HG03095 (cell line): ENCODE results near the gene PGS1.

ENCODE experiments used
- ATAC-seq: cut with Tn5 transposase; IDR thresholded peaks from one replicate; pipeline ENCODE4 v1.9.1; 2021; ENCODE audit warnings: moderate library complexity; ENCODE audit not compliant: unreplicated experiment

Gene PGS1

DNA sequence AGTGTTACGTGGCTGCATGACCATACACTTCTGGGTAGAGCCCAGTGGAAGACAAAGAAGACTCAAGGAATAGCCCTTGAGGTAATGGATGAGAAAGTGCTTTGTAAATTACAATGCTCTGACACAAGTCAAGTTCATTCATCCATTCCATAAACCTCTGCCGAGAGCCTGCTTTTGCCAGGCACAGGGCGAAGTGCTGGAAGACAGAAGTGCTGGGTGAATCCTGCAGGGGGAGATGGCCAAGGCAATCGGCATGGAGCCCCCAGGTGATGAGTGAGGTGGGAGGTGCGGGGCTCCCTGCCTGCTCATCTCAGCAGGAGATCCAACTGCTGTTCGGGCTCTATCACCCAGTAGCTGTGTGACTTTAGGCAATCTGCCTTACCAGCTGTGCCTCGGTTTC is 15.8 kb upstream of the PGS1 start:
- no peak for ATAC-seq

- ATAC-seq, result no peak
Observed at GRCh38 chr17:78364436-78365281, 13.8 kb upstream of the PGS1 start.

- no peak for ATAC-seq
Observed at GRCh38 chr17:78365561-78366108, 12.8 kb upstream of the PGS1 start.

DNA sequence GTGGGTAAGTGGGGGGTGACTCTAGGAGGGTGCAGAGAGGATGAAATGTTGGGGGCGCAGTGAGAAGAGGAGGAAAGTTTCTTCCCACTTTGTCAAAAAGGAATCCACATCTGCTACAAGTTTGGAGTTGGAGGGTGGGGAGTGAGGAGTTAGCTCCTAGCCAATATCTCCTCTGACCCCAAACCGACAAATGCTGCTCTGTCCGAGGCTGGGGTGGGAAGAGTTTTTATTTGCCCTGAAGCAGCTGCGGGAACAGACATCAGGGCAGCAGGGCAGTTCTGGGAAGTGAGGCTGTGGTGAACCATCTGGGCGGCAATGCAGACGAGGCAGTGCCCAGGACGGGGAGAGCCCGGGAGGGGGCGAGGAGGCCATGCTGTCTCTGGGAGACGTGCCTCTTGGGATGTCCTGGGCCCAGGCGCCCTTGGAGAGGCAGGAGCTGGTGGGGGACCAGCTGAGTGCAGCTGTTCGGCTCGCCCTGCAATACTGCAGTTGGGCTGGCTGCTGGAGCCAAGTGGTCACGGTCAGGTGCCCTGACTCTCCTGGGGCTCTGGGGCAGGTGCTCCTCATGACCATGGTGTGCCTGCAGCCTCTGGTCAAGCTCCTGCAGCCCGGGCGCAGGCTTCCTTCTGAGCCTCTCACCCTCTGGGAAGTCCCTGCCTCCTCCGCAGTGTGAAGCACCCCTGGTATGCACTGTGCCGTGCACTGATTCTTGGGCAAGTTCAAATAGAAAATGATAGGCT is 12.2 kb upstream of the PGS1 start:
- ATAC-seq, result no peak

DNA sequence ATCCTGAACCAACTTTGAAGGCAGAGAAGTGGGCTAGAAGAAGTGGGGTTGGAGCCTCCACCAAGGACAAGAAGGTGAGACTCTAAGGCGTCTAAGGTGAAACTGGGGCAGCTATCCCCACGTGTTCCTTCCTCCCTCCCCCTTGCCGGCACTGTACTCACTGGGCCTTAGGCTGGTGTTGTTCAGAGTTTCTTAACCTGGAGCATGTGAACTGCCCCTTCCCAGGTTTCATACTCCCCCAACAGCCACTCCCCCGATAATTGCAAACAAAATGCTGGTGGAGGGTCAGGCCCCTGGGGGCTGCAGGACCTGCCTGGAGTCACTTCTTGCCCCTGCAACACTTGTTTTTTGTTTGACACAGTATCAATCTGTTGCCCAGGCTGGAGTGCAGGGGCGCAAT is 11.3 kb upstream of the PGS1 start:
- no peak for ATAC-seq

- no peak for ATAC-seq
Observed at GRCh38 chr17:78368348-78368747, 10.1 kb upstream of the PGS1 start.

- no peak for ATAC-seq
Observed at GRCh38 chr17:78368854-78369495, 9.5 kb upstream of the PGS1 start.

DNA sequence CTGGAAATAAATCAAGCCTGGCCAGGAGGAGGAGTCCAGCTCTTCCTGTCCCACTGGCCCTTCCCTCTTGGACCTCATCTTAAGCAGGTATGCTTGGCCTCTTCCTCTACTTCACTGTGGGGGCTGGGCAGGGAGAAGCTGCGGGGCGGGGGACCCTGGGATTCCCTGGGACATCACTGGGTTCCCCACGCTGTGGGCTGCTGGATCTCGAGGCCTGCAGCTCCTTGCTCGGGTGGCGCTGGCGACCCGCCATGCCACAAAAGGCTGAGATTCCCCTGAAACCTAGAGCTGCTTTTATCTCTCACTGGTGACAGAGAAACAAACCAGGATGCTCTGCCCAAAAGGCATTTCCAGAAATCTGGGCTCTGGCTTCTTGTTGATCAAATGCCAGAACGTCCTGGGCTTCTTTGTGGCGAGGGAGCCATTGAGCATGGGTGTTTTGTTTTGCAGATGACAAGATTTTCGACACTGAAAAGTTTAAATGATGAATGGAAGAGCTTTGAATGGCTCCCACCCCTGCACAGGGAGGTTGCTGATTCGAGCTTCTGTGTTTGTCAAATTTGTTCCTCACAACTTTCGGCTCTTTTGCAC is 8.6 kb upstream of the PGS1 start:
- ATAC-seq, result no peak

GRCh38 chr17:78371056-78371455 is 7.4 kb upstream of the PGS1 start:
- ATAC-seq, result no peak

DNA sequence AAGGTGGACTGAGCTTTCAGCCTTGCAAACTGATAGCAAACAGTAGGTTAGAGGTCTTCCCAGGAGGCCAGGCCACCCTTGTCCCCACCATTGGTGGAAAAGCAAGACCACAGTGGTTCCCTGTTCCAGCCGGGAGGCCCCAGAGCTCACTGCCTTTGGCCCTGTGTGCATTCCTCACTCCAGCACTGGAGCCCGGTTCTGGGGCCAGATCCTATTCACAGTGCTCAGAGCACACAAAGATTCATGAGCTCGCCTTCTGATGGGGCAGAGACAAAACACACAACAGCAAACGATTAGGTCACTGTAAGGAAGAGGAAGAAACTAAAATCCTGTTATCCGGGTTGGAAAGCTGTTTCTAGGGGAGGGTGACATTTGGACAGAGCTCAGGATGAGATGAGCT is 5.6 kb upstream of the PGS1 start:
- ATAC-seq, result no peak

DNA sequence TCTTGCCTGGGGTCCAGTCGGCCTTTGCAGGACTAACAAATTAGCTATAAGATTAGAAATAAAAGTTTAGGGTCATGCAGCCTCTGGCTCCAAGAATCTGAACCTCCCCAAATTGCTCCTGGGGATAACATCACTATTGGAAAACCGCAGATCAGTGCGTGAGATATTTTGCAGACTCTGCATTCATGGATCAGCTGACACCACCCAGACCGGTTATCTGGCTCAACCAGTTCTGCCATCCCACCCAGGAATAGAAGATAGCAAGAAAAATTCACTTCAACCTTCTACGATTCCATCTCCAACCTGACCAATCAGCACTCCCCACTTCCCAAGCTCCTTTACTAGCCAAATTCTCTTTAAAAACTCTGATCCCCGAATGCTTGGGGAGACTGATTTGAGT is 4.3 kb upstream of the PGS1 start:
- no peak for ATAC-seq

DNA sequence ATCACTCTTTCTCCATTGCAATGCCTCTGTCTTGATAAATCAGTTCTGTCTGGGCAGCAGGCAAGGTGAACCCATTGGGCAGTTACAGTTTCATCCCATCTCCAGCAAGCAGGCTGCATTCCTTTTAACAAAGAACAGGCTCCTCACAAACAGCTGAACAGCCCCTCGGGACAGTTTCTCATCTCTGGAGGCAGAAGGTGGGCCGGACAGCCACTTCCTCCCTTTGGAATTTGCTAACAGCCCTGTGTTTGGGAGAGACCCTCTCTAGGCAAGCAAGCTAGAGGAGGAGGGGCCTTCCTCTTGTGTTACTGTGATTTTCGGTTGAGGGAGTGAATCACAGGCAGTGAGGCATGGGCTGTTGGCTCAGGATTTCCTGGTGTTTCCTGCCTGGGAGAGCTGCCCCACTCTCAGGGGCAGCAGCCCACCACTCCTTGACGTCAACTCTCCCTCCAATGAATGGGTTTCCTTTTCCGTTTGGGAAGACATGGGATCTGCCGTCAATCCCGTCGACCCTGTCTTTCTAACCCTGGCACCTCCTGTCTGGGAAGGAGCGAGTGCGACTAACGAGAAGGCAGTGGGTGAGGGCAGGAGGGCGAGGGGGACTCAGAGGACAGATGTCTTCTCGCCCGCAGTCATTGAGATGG is 3.7 kb upstream of the PGS1 start:
- no peak for ATAC-seq

DNA sequence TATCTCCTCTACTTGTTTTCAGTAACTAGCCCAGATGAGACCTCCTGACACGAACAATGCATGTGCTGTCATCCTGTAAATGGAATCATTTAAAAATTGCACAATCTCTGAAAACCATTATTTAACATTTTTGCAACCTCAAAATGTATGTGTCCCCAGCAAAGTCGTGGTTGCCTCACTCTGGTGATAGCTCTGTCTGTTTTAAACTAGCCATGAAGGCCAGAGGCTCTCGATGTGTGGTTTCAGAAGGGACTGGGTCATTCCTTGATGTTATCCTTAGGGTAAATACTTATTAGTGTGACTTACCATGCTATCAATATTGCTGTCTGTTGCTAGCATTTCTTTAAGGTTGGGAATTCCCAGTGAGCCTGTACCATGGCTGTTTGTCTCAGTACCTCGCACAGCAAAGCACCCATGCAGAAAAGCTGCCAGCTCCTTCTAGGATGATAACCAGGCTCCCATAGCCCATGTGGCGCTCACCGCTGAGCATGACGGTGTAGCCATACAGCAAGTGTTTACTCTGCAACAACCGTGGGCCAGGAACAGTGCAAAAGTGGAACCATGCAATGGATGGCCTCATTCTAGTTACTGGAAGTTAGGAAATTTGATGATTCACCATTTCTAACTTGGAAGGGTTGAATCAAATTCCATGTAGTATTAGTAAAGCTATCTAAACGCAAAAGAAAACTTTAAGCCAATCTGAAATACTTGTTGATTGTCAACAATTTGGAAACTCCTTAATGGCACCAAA is 2.9 kb upstream of the PGS1 start:
- no peak for ATAC-seq

- ATAC-seq, result no peak
Observed at GRCh38 chr17:78376161-78376560, 2.3 kb upstream of the PGS1 start.

DNA sequence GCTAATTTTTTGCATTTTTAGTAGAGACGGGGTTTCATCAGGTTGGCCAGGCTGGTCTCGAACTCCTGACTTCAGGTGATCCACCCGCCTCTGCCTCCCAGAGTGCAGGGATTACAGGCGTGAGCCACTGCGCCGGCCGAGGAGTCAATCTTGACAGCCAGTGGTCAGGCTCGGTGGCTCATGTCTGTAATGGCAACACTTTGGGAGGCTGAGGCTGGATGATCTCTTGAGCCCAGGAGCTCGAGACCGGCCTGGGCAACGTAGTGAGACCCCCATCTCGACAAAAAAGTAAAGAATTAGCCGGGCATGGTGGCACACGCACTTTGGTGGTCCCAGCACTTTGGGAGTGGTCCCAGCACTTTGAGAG is 608 bp upstream of the PGS1 start:
- no peak for ATAC-seq

DNA sequence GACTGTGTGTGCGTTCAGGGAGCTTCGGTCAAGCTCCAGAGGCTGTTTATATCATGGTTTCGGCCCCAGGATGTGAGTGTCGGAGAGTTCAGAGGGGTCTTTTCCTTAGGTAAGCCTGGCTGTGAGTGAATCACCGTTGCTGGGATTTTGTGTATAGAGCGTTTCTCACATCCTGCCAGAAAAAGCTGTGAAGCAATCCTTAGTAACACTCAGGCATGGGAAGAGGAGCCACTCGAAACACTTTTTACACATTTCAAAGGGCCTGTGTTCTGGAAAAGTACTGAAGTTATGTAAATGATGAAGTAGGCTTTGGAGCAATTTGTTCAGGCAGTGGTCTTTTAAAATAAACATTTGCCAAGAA is 662 bp downstream of the PGS1 start:
- ATAC-seq, result no peak

DNA sequence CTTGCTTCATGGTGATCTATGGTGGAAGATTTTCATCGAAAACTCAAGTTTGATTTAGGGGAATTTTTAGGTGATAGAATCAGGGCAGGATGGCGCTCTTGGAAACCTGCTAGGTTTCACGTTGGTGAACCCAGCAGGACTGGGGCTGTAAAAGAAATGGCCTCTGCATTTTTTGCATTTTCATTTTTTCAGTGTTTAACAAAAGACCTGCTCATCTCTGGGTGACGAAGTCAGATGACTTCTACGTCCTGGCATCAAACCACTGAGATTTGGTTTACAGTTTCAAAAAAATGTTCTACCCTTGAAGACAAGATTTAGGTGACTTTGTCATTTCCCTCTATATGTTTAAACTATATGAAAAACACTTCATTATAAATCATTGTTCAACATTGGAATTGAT is 1.9 kb downstream of the PGS1 start:
- no peak for ATAC-seq

DNA sequence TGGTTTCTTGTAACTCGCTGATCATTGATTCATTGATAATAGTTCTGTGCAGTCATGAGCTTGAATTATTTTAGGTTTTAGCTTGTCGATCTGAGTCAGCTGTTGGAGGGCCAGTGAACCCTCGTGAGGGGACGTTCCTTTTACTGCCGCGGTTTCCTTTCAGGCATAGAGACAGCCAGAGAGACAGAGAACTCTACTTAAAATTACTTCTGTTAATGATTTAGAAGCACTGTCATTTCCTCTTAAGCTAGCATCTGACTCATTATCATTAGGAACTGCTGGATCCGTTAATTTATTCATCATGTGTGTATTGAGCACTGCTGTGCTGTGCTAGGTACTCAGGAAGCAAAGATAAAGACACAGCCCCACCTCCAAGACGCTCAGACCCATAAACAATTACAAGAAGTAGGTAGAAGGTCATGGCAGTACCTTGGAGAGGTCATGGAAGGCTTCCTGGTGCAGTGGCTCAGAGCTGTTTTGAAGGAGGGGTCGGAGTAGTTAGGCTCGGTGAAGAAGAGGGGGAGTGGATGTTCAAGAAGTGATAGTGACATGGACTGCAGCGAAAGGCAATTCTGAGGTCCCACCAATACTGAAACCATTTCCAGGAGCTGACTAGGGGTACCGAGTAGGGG is 3.3 kb downstream of the PGS1 start:
- no peak for ATAC-seq

- peak; percentile 43 for ATAC-seq
Observed at GRCh38 chr17:78383725-78384471, 5.4 kb downstream of the PGS1 start.
